ENCODE data around the gene SURF6. TPM values are rescaled to one million over a fixed set of nuclear protein-coding genes. Genes with fewer than 3 reads are reported as not detected.
"Not testable (repeated sequence)": the region's sequence is repeated elsewhere in the genome, so short reads cannot be mapped to it uniquely, and the experiment has no call there.

SURF6 gene
- total RNA-seq, 1 donor from 2014 or later, result 23.9 TPM

DNA sequence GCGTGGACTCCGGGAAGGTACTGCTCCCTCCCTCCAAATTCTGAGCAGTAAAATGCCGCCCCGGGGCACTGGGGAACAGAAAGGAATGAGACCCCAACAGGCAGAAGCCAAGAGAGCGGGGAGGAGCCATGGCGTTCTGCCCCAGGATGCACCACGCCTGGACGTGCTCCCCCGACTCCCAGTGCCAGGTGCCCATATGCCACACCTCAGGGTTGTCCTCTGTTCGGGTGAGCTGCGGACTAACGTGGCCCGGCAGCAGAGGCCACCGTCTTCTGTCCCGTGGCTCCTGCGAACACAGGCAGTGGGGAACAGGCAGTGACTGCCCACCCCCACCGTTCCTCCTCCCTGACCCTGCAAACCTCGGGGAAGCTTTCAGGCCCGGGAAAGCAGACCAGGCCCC lies 4.8 kb downstream of the SURF6 start:
- H3K4me3 Mint-ChIP-seq, result no peak overlapping the region
- no peak for ATAC-seq (ENCODE audit: low read depth)
- peaks cover 68% of the 10 kb centered on the region for H3K36me3 Mint-ChIP-seq (ENCODE audit: low read depth)
- no peaks in the 10 kb centered on the region for H3K9me3 Mint-ChIP-seq
- H3K27ac Mint-ChIP-seq, result no peak overlapping the region
- peaks cover 26% of the 10 kb centered on the region for H3K4me1 Mint-ChIP-seq
- ChIA-PET CTCF (interaction anchor here (1.2 to 2.2 kb wide), 2 partner anchors 145 to 187 kb away, joined by 3 to 13 read pairs; no protein-coding TSS in a partner anchor), POLR2A (interaction anchor here (0.7 to 2.0 kb wide), 3 partner anchors 17 to 25 kb away, joined by 3 to 5 read pairs (median 3); partner anchors contain the start of genes MED22, RPL7A, SURF1 and SURF2)
- DNase-seq, result peak; percentile 12
- no peaks in the 10 kb centered on the region for H3K27me3 Mint-ChIP-seq
- TF ChIP-seq, protein P1, sequence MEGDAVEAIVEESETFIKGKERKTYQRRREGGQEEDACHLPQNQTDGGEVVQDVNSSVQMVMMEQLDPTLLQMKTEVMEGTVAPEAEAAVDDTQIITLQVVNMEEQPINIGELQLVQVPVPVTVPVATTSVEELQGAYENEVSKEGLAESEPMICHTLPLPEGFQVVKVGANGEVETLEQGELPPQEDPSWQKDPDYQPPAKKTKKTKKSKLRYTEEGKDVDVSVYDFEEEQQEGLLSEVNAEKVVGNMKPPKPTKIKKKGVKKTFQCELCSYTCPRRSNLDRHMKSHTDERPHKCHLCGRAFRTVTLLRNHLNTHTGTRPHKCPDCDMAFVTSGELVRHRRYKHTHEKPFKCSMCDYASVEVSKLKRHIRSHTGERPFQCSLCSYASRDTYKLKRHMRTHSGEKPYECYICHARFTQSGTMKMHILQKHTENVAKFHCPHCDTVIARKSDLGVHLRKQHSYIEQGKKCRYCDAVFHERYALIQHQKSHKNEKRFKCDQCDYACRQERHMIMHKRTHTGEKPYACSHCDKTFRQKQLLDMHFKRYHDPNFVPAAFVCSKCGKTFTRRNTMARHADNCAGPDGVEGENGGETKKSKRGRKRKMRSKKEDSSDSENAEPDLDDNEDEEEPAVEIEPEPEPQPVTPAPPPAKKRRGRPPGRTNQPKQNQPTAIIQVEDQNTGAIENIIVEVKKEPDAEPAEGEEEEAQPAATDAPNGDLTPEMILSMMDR (IDR thresholded peaks at IDR 0.05), result no peak
- intact Hi-C loops (cut with micrococcal nuclease), result loop anchor here (10.0 kb wide), 1 partner anchor 734 kb away; the partner anchor contains the start of gene BRD3

DNA sequence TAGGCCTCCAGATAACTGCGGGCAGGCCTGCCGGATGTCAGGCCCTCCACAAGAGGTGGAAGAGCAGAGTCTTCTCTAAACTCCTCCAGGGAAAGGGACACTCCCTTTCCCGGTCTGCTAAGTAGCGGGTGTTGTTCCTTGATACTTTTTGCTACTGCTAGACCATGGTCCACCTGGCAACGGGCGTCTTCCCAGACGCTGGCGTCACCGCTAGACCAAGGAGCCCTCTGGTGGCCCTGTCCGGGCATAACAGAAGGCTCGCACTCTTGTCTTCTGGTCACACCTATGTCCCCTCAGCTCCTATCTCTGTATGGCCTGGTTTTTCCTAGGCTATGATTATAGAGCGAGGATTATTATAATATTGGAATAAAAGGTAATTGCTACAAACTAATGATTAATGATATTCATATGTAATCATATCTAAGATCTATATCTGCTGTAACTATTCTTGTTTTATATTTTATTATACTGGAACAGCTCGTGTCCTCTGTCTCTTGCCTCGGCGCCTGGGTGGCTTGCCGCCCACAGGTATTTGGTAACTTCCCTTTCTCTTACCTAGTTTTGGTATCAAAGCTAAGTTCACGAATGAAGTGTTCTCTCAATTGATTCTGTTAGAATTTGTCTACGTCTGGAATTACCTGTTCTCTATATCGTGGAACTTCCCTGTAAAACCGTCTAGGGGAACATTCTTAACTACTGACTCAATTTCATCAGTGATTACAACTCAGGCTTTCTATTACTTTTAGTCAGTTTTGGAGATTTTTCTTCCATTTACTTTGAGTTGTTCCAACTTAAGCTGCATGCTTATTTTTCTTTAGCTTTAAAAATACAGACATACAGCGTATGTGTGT lies 6.5 kb downstream of the SURF6 start:
- ChIA-PET POLR2A (interaction anchor here (2.0 kb wide), 1 partner anchor 18 kb away, joined by 5 read pairs; the partner anchor contains the start of genes MED22 and RPL7A), CTCF (interaction anchor here (0.7 to 2.2 kb wide), 3 partner anchors 22 to 157 kb away, joined by 3 to 13 read pairs (median 3); no protein-coding TSS in a partner anchor)
- H3K27ac Mint-ChIP-seq; H3K27me3 Mint-ChIP-seq; H3K9me3 Mint-ChIP-seq; ATAC-seq (ENCODE audit: low read depth); H3K4me3 Mint-ChIP-seq: not testable (repeated sequence)
- peaks cover 62% of the 10 kb centered on the region for H3K36me3 Mint-ChIP-seq (ENCODE audit: low read depth)
- peaks cover 12% of the 10 kb centered on the region for H3K4me1 Mint-ChIP-seq
- DNase-seq, result peak; percentile 16
- intact Hi-C loops (cut with micrococcal nuclease), result loop anchor here (10.0 kb wide), 1 partner anchor 735 kb away; the partner anchor contains the start of gene BRD3

DNA sequence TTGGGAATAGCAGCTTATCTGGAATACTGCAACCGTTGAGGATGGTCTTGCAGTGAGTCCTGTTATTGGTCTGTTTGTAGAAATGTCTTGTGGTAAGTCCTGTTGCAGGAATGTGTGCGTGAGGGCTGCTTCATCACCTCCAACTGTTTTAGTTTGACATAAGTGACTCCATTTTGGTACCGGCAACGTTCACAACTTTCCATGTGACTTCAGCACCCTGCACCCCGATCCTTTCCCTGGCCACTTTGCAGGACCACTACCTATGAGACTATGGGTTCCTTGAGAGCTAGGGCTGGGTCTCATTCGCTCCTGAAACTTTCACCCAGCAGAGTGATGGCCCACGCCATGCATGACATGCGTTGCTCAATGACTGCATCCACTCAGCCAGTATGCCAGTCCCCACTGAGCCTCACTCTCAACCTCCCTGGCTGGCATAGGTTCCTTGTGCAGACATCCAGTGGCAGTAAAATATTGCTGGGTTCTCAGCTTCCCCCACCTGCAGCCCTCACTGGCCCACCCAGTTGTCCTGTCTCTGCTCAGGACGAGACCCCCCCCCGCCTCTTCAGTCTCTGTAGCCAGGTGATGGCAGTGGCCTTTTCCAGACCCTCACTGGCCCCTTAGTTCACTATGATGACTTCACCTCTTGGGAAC lies 8.0 kb downstream of the SURF6 start:
- Mint-ChIP-seq H3K27me3 (no peaks in the 10 kb centered on the region), H3K4me1 (peaks cover 3% of the 10 kb centered on the region), H3K4me3 (no peak overlapping the region), H3K36me3 (ENCODE audit: low read depth) (peaks cover 47% of the 10 kb centered on the region), H3K9me3 (no peaks in the 10 kb centered on the region), H3K27ac (no peak overlapping the region)
- POLR2A ChIA-PET, result no interaction called here
- ATAC-seq (ENCODE audit: low read depth) (no peak), DNase-seq (peak; percentile 4)
- intact Hi-C loops (cut with micrococcal nuclease), result no loop called here
- CTCF ChIA-PET, result no interaction called here
- TF ChIP-seq, protein P1 (IDR thresholded peaks at IDR 0.05), result no peak

DNA sequence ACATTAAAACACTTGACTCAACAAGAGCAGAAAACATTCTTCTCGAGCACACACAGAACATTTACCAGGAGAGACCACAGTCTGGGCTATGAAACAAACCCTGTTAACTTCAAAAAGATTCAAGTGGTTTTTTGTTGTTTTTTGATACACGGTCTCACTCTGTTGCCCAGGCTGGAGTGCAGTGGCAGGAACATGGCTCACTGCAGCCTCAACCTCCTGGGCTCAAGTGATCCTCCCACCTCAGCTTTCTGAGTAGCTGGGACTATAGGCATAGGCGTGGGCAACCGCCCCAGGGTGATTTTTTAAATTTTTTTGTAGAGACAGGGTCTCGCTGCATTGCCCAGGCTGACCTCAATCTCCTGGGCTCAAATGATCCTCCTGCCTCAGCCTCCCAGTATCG lies 9.0 kb downstream of the SURF6 start:
- H3K4me1 Mint-ChIP-seq; DNase-seq; H3K27ac Mint-ChIP-seq; H3K4me3 Mint-ChIP-seq; intact Hi-C loops (cut with micrococcal nuclease); H3K9me3 Mint-ChIP-seq; ATAC-seq (ENCODE audit: low read depth); POLR2A ChIA-PET; CTCF ChIA-PET; H3K27me3 Mint-ChIP-seq: not testable (repeated sequence)
- H3K36me3 Mint-ChIP-seq (ENCODE audit: low read depth), result peaks cover 38% of the 10 kb centered on the region

DNA sequence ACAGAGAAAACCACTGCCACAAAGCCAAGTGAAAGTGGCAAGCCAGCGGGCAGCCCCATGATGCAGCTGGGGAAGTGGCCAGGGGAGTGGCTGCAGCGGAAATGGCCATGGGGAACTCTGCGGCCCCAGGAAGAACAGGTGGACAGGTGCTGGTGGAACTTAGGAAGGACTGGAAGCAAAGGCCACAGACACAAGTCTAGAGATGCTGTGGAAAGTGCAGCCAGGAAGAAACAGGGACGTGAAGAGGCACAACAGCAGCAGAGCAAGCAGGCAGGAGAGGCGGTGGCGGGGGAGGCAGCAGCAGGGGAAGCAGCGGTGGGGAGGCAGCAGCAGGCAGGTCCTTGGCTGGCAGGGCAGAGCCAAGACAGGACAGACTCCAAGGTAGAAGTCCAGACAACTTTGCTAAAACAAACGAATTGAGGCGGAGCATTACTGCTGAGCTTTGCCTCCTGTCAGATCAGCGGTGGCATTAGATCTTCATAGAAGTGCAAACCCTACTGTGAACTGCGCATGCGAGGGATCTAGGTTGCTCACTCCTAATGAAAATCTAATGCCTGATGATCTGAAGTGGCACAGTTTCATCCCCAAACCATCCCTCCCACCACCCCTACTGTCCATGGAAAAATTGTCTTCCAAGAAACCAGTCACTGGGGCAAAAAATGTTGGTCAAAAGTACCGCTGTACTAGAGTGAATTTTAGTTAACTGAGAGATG lies 11.8 kb downstream of the SURF6 start:
- ChIA-PET CTCF (no interaction called here), POLR2A (no interaction called here)
- DNase-seq (no peak), ATAC-seq (ENCODE audit: low read depth) (no peak)
- TF ChIP-seq, protein P1 (IDR thresholded peaks at IDR 0.05), result no peak
- intact Hi-C loops (cut with micrococcal nuclease), result no loop called here
- H3K27me3 Mint-ChIP-seq, result no peaks in the 10 kb centered on the region
- peaks cover 18% of the 10 kb centered on the region for H3K36me3 Mint-ChIP-seq (ENCODE audit: low read depth)
- no peak overlapping the region for H3K4me3 Mint-ChIP-seq
- no peak overlapping the region for H3K27ac Mint-ChIP-seq
- peaks cover 1% of the 10 kb centered on the region for H3K4me1 Mint-ChIP-seq
- H3K9me3 Mint-ChIP-seq, result no peaks in the 10 kb centered on the region
